ENCODE results near the gene PER3. TPM values are rescaled to one million over a fixed set of nuclear protein-coding genes. Genes with fewer than 3 reads are reported as not detected.

The PER3 gene
- total and polyA plus RNA-seq, 10 of the 15 experiments (the other 5 are each of a cell fraction or from before 2014, with no cell fraction given) = 0.06 to 0.64 (median 0.13) TPM; not detected in 1

DNA sequence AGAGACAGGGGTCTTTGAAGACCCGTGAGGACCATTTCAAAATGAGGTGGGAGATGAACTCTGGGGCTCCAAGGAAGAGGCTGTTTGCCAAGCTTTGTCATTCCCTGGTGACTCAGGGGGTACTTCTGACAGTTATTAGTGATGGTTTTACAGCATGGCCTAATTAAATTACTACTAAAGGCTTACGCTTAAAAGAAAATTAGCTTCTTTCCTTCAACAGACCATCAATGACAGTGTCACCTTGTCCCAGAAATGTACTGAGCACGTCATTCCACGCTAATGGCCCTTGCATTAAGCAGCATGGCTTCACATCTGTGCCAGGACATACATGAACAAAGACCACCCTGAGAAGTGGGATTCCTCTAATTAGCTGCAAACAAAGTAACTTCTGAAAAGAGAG, 73.9 kb downstream of the PER3 start:
- Histone ChIP-seq H3K36me3 (ENCODE audit: control insufficient read depth in 2 of 2, insufficient read depth in 2 of 2, low read length in 1 of 2) (no peaks in the 10 kb centered on the region; a peak in 1 of 4 replicates), H3K9me3 (replicated peaks; ENCODE audit: control insufficient read depth, insufficient read depth, low read length) (no peaks in the 10 kb centered on the region), H3K27ac (ENCODE audit: control insufficient read depth, insufficient read depth) (no peak overlapping the region), H3K79me2 (ENCODE audit: control insufficient read depth, insufficient read depth, low read length) (no peaks in the 10 kb centered on the region), H4K20me1 (ENCODE audit: control insufficient read depth, insufficient read depth) (no peaks in the 10 kb centered on the region), H3K4me2 (ENCODE audit: control insufficient read depth, insufficient read depth) (no peak overlapping the region), H3K9ac (ENCODE audit: control insufficient read depth, insufficient read depth, low read length) (no peak overlapping the region), H2AFZ (ENCODE audit: control insufficient read depth, low read depth, low read length) (no peak overlapping the region), H3K27me3 (replicated peaks in 1 of 2; ENCODE audit: control insufficient read depth in 2 of 2, insufficient read depth in 2 of 2, low read length in 1 of 2) (no peaks in the 10 kb centered on the region; a peak in 1 of 4 replicates), H3K4me3 (no peak overlapping the region), H3K4me1 (ENCODE audit: control insufficient read depth, insufficient read depth, low read length) (no peaks in the 10 kb centered on the region)
- RAD21 ChIA-PET (ENCODE audit: unreplicated experiment) = no interaction called here
- ATAC-seq (no peak), FAIRE-seq (no peak), DNase-seq (ENCODE audit: low read depth, low spot score) (no peak)
- no peak for TF ChIP-seq JUNB (IDR thresholded peaks at IDR 0.05)
- no peak for TF ChIP-seq EED (IDR thresholded peaks at IDR 0.05; ENCODE audit: low read depth)
- TF ChIP-seq SMAD1 (IDR thresholded peaks at IDR 0.05; ENCODE audit: low read depth, partially characterized antibody) = no peak
- no peak for TF ChIP-seq SIN3A (IDR thresholded peaks at IDR 0.05; ENCODE audit: low read depth, low read length)
- no peak for TF ChIP-seq PML (IDR thresholded peaks at IDR 0.05; ENCODE audit: low read length)
- TF ChIP-seq PAX8 (IDR thresholded peaks at IDR 0.05) = no peak
- no peak for TF ChIP-seq BACH1 (IDR thresholded peaks at IDR 0.05; ENCODE audit: borderline replicate concordance)
- TF ChIP-seq RBBP5 (conservative IDR thresholded peaks at IDR 0.05) = no peak
- TF ChIP-seq SP1 (IDR thresholded peaks at IDR 0.05; ENCODE audit: low read depth, low read length) = no peak
- no peak for TF ChIP-seq POU2F2 (IDR thresholded peaks at IDR 0.05; ENCODE audit: borderline replicate concordance, low read depth, low read length)
- no peak for TF ChIP-seq FOS (IDR thresholded peaks at IDR 0.05; ENCODE audit: borderline replicate concordance, extremely low read depth, insufficient read length)
- TF ChIP-seq EGR1 (IDR thresholded peaks at IDR 0.05; ENCODE audit: borderline replicate concordance in 1 of 2, low read depth in 2 of 2, low read length in 2 of 2) = no peak
- no peak for TF ChIP-seq EZH2 (IDR thresholded peaks at IDR 0.05; ENCODE audit: borderline replicate concordance, control insufficient read depth, low read depth, low read length)
- no peak for TF ChIP-seq MYB (IDR thresholded peaks at IDR 0.05; ENCODE audit: borderline replicate concordance, low read depth, low read length)
- TF ChIP-seq, protein P1, sequence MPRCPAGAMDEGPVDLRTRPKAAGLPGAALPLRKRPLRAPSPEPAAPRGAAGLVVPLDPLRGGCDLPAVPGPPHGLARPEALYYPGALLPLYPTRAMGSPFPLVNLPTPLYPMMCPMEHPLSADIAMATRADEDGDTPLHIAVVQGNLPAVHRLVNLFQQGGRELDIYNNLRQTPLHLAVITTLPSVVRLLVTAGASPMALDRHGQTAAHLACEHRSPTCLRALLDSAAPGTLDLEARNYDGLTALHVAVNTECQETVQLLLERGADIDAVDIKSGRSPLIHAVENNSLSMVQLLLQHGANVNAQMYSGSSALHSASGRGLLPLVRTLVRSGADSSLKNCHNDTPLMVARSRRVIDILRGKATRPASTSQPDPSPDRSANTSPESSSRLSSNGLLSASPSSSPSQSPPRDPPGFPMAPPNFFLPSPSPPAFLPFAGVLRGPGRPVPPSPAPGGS (IDR thresholded peaks at IDR 0.05; ENCODE audit: borderline replicate concordance, insufficient read depth, low read depth, low read length, poor library complexity, severe bottlenecking) = no peak
- no peak for TF ChIP-seq SUPT20H (IDR thresholded peaks at IDR 0.05; ENCODE audit: borderline replicate concordance, control insufficient read depth, low read depth, low read length)
- CTCF ChIA-PET = no interaction called here
- in situ Hi-C loops (cut with MboI) = no loop called here
- intact Hi-C loops (cut with micrococcal nuclease; ENCODE audit: unreplicated experiment) = no loop called here
- POLR2A ChIA-PET = no interaction called here
- WGBS (ENCODE audit: insufficient coverage, insufficient replicate concordance, low lambda C conversion rate, missing lambda C conversion rate) = 27% methylated on average over 4 of the region's 4 CpGs
- SMC1A ChIA-PET (ENCODE audit: uncharacterized antibody, unreplicated experiment) = no interaction called here
- BruUV-seq (replicated peaks) = no TSS peak
